Stomach (tissue), 4 donors: Measurements from ENCODE around the gene C1QTNF6.

Source experiments
- CTCF ChIP-seq, 7 experiments: fragments of 450-650 bp in 4 of 7; fragments of 200-600 bp in 3 of 7; sonication (generic) in 3 of 7; IDR thresholded peaks; one replicate each; pipeline ENCODE4 v1.5.1; 2016 to 2019; ENCODE audit warnings: antibody characterized with exemption in 7 of 7, control low read depth in 2 of 7, mild to moderate bottlenecking in 1 of 7
- POLR2A ChIP-seq, 4 donors: fragments of 450-650 bp; IDR thresholded peaks; one replicate each; pipeline ENCODE4 v1.6.1; 2016; ENCODE audit warnings: antibody characterized with exemption in 4 of 4, control low read depth in 2 of 4, mild to moderate bottlenecking in 1 of 4, moderate library complexity in 1 of 4
- POLR2AphosphoS5 ChIP-seq, 3 donors: sonication (generic); formaldehyde crosslinking; IDR thresholded peaks; one replicate each; pipeline ENCODE4 v1.6.1; 2016; ENCODE audit warnings: antibody characterized with exemption in 3 of 3

- TF ChIP-seq CTCF (IDR thresholded peaks at IDR 0.05): no peak
- TF ChIP-seq POLR2AphosphoS5 (IDR thresholded peaks at IDR 0.05): no peak
- no peak for TF ChIP-seq POLR2A (IDR thresholded peaks at IDR 0.05)
Measured at GRCh38 chr22:37195921-37196320, 7.9 kb upstream of the C1QTNF6 start.
